H9 (cell line): ENCODE results near the gene GALNT2. TPM values are rescaled to one million over a fixed set of nuclear protein-coding genes. Genes with fewer than 3 reads are reported as not detected.

Experiments
- DNase-seq: peaks from one replicate; pipeline ENCODE4 v3.0.0-alpha.2; 2017
- H2AFZ ChIP-seq: one replicate; pipeline ENCODE4 v1.6.1; 2013; ENCODE audit warnings: mild to moderate bottlenecking, low read length, control low read depth, moderate library complexity
- H2AK5ac ChIP-seq: 2 replicates; pipeline ENCODE4 v1.6.1; 2013; ENCODE audit warnings: low read length, control low read depth, mixed read lengths; ENCODE audit not compliant: insufficient read length
- H2BK120ac ChIP-seq: one replicate; pipeline ENCODE4 v1.6.1; 2013; ENCODE audit warnings: low read depth, mild to moderate bottlenecking, low read length, control low read depth, inconsistent platforms; ENCODE audit not compliant: poor library complexity, severe bottlenecking
- H2BK12ac ChIP-seq: 2 replicates; pipeline ENCODE4 v1.6.1; 2013; ENCODE audit warnings: low read length, control low read depth, mixed read lengths, low read depth; ENCODE audit not compliant: insufficient read length
- H2BK15ac ChIP-seq: 2 replicates; pipeline ENCODE4 v1.6.1; 2013; ENCODE audit warnings: low read depth, low read length, control low read depth
- H2BK20ac ChIP-seq: one replicate; pipeline ENCODE4 v1.6.1; 2013; ENCODE audit warnings: low read depth, mild to moderate bottlenecking, low read length, control low read depth, inconsistent platforms; ENCODE audit not compliant: poor library complexity, severe bottlenecking
- H2BK5ac ChIP-seq: 2 replicates; pipeline ENCODE4 v1.6.1; 2013; ENCODE audit warnings: low read length, control low read depth, mixed read lengths; ENCODE audit not compliant: insufficient read length
- H3K14ac ChIP-seq: 2 replicates; pipeline ENCODE4 v1.6.1; 2013; ENCODE audit warnings: low read length, control low read depth; ENCODE audit not compliant: insufficient read depth
- H3K18ac ChIP-seq: 2 replicates; pipeline ENCODE4 v1.6.1; 2013; ENCODE audit warnings: low read depth, mild to moderate bottlenecking, mixed read lengths, low read length, control low read depth; ENCODE audit not compliant: insufficient read length
- H3K23ac ChIP-seq: 2 replicates; pipeline ENCODE4 v1.6.1; 2013; ENCODE audit warnings: low read length, control low read depth, mixed read lengths, low read depth; ENCODE audit not compliant: insufficient read length
- H3K23me2 ChIP-seq: 2 replicates; pipeline ENCODE4 v1.6.1; 2013; ENCODE audit warnings: low read depth, mild to moderate bottlenecking, mixed read lengths, low read length, control low read depth; ENCODE audit not compliant: insufficient read length, poor library complexity, severe bottlenecking
- H3K27ac ChIP-seq: 2 replicates; pipeline ENCODE4 v1.5.1; 2013; ENCODE audit warnings: low read length, control low read depth, mixed read lengths, low read depth; ENCODE audit not compliant: insufficient read length
- H3K27me3 ChIP-seq: 2 replicates; pipeline ENCODE4 v1.6.1; 2013; ENCODE audit warnings: low read length, control low read depth, inconsistent platforms; ENCODE audit not compliant: insufficient read depth
- H3K4ac ChIP-seq: 2 replicates; pipeline ENCODE4 v1.6.1; 2013; ENCODE audit warnings: low read depth, mild to moderate bottlenecking, control low read depth, inconsistent platforms, low read length, moderate library complexity
- H3K4me1 ChIP-seq: 2 replicates; pipeline ENCODE4 v1.6.1; 2013; ENCODE audit warnings: low read length, control low read depth, inconsistent platforms; ENCODE audit not compliant: insufficient read depth
- H3K4me2 ChIP-seq: 2 replicates; pipeline ENCODE4 v1.6.1; 2013; ENCODE audit warnings: low read length, control low read depth, mixed read lengths; ENCODE audit not compliant: insufficient read length, insufficient read depth
- H3K56ac ChIP-seq: 2 replicates; pipeline ENCODE4 v1.6.1; 2013; ENCODE audit warnings: low read depth, mild to moderate bottlenecking, mixed read lengths, low read length, control low read depth; ENCODE audit not compliant: insufficient read length
- H3K79me1 ChIP-seq: 2 replicates; pipeline ENCODE4 v1.6.1; 2013; ENCODE audit warnings: low read depth, mild to moderate bottlenecking, moderate library complexity, low read length, control low read depth, inconsistent platforms; ENCODE audit not compliant: insufficient read depth, poor library complexity, severe bottlenecking
- H3K79me2 ChIP-seq: 2 replicates; pipeline ENCODE4 v1.6.1; 2013; ENCODE audit warnings: low read length, control low read depth, inconsistent platforms; ENCODE audit not compliant: insufficient read depth
- H3K9ac ChIP-seq: 2 replicates; pipeline ENCODE4 v1.6.1; 2013; ENCODE audit warnings: low read length, control low read depth, mixed read lengths; ENCODE audit not compliant: insufficient read length; ENCODE audit errors: extremely low read depth
- H3K9me3 ChIP-seq: one replicate; pipeline ENCODE4 v1.6.1; 2013; ENCODE audit warnings: low read depth, low read length, inconsistent platforms; ENCODE audit not compliant: control insufficient read depth
- H3T11ph ChIP-seq: one replicate; pipeline ENCODE4 v1.6.1; 2013; ENCODE audit warnings: mild to moderate bottlenecking, low read length, control low read depth, inconsistent platforms
- H4K20me1 ChIP-seq: one replicate; pipeline ENCODE4 v1.6.1; 2013; ENCODE audit not compliant: control insufficient read depth, insufficient read length, insufficient read depth
- H4K5ac ChIP-seq: 2 replicates; pipeline ENCODE4 v1.6.1; 2013; ENCODE audit warnings: low read depth, mild to moderate bottlenecking, mixed read lengths, low read length, control low read depth; ENCODE audit not compliant: insufficient read length
- H4K8ac ChIP-seq: replicated peaks from 2 replicates; pipeline ENCODE4 v1.6.1; 2013; ENCODE audit warnings: low read length, control low read depth, mixed read lengths, low read depth; ENCODE audit not compliant: insufficient read length
- H4K91ac ChIP-seq: 2 replicates; pipeline ENCODE4 v1.6.1; 2013; ENCODE audit warnings: low read depth, mild to moderate bottlenecking, moderate library complexity, mixed read lengths, low read length, control low read depth; ENCODE audit not compliant: insufficient read length
- H3K27ac Mint-ChIP-seq, 3 experiments: 2 replicates in 2 of 3; 3 replicates in 1 of 3; pipeline ENCODE4 v1.8.0; 2020 to 2021; ENCODE audit warnings: mixed read lengths in 3 of 3, mild to moderate bottlenecking in 1 of 3, moderate library complexity in 1 of 3
- H3K27me3 Mint-ChIP-seq: 2 replicates; pipeline ENCODE4 v1.8.0; 2021; ENCODE audit warnings: low read depth, mild to moderate bottlenecking, moderate library complexity, mixed read lengths
- H3K36me3 Mint-ChIP-seq, 3 experiments: 2 replicates in 2 of 3; 3 replicates in 1 of 3; pipeline ENCODE4 v1.8.0; 2020 to 2021; ENCODE audit warnings: low read depth in 3 of 3, mixed read lengths in 3 of 3; ENCODE audit not compliant: insufficient read depth in 1 of 3
- H3K4me1 Mint-ChIP-seq, 2 experiments: 2 replicates each; pipeline ENCODE4 v1.8.0; 2020; ENCODE audit warnings: mixed read lengths in 2 of 2
- H3K4me3 Mint-ChIP-seq, 2 experiments: 2 replicates in 1 of 2; 3 replicates in 1 of 2; pipeline ENCODE4 v1.8.0; 2020 to 2021; ENCODE audit warnings: mild to moderate bottlenecking in 2 of 2, mixed read lengths in 2 of 2, moderate library complexity in 1 of 2
- H3K9me3 Mint-ChIP-seq, 2 experiments: 2 replicates in 1 of 2; 3 replicates in 1 of 2; pipeline ENCODE4 v1.8.0; 2020; ENCODE audit warnings: mild to moderate bottlenecking in 2 of 2, mixed read lengths in 2 of 2, moderate library complexity in 1 of 2
- CTCF ChIP-seq: fragments of 200-600 bp; sonication (generic); conservative IDR thresholded peaks from 3 replicates; pipeline ENCODE4 v1.8.0; 2021; ENCODE audit warnings: antibody characterized with exemption, mild to moderate bottlenecking
- WGBS: extraction: QIAGEN DNeasy Blood & Tissue Kit; methylation state at CpG from one replicate; pipeline ENCODE4 v1.1.7; 2013; ENCODE audit warnings: missing lambda C conversion rate, low lambda C conversion rate, mixed read lengths; ENCODE audit not compliant: insufficient read length; ENCODE audit errors: extremely low coverage; 5-methylcytosine and 5-hydroxymethylcytosine counted together
- total RNA-seq: library from RNA; stranded (reverse); gene quantifications from 2 replicates; pipeline ENCODE4 v1.2.1, GENCODE V29; 2021

Gene GALNT2
- total RNA-seq, 1 experiment from 2014 or later, result 57.6 TPM

- H3T11ph ChIP-seq, result no peak overlapping the region
- no peak overlapping the region for H2BK12ac ChIP-seq
- H4K8ac ChIP-seq, result no peak overlapping the region
- peaks cover 6% of the 10 kb centered on the region for H3K4me1 ChIP-seq
- no peak overlapping the region for H4K91ac ChIP-seq
- no peak for TF ChIP-seq CTCF
- H3K23ac ChIP-seq, result no peak overlapping the region
- no peak overlapping the region for H3K56ac ChIP-seq
- H4K20me1 ChIP-seq, result no peaks in the 10 kb centered on the region
- H3K9ac ChIP-seq, result peak overlapping the region; percentile 27
- peaks cover 3% of the 10 kb centered on the region for H3K79me1 ChIP-seq
- H2BK5ac ChIP-seq, result no peak overlapping the region
- no peak for DNase-seq
- H3K27me3 Mint-ChIP-seq, result peaks cover 11% of the 10 kb centered on the region
- H3K4me1 Mint-ChIP-seq, result peaks cover 40 to 46% of the 10 kb centered on the region in 2 experiments
- H2AFZ ChIP-seq, result no peak overlapping the region
- H4K5ac ChIP-seq, result no peak overlapping the region
- H3K23me2 ChIP-seq, result peaks cover 18% of the 10 kb centered on the region
- H3K14ac ChIP-seq, result no peak overlapping the region
- no peak overlapping the region for H2BK120ac ChIP-seq
- no peak overlapping the region for H2AK5ac ChIP-seq
- no peak overlapping the region for H3K18ac ChIP-seq
- WGBS, result no CpG with 5 or more reads among the region's 13 CpGs
- H3K27ac Mint-ChIP-seq, result peak overlapping the region in 1 of 3 experiments; percentile 2; a peak in 1 of 7 replicates
- no peaks in the 10 kb centered on the region for H3K9me3 ChIP-seq
- peaks cover 19% of the 10 kb centered on the region; the same call in 1 of the 2 replicates for H3K79me2 ChIP-seq
- no peak overlapping the region for H3K4ac ChIP-seq
- H3K27ac ChIP-seq, result no peak overlapping the region
- peak overlapping the region; percentile 89 for H3K4me2 ChIP-seq
- H3K9me3 Mint-ChIP-seq, result no peaks in the 10 kb centered on the region; a peak in 1 of 5 replicates
- no peak overlapping the region for H2BK15ac ChIP-seq
- H3K27me3 ChIP-seq, result peaks cover 5% of the 10 kb centered on the region; the same call in 1 of the 2 replicates
- H3K4me3 Mint-ChIP-seq, result peak overlapping the region; percentile 89 to 93
- no peaks in the 10 kb centered on the region; a peak in 2 of 7 replicates for H3K36me3 Mint-ChIP-seq
- H2BK20ac ChIP-seq, result no peak overlapping the region
Measured at GRCh38 chr1:230068952-230069684, 2.1 kb downstream of the GALNT2 start.
